ENCODE measurements around the gene SRRD.

DNA sequence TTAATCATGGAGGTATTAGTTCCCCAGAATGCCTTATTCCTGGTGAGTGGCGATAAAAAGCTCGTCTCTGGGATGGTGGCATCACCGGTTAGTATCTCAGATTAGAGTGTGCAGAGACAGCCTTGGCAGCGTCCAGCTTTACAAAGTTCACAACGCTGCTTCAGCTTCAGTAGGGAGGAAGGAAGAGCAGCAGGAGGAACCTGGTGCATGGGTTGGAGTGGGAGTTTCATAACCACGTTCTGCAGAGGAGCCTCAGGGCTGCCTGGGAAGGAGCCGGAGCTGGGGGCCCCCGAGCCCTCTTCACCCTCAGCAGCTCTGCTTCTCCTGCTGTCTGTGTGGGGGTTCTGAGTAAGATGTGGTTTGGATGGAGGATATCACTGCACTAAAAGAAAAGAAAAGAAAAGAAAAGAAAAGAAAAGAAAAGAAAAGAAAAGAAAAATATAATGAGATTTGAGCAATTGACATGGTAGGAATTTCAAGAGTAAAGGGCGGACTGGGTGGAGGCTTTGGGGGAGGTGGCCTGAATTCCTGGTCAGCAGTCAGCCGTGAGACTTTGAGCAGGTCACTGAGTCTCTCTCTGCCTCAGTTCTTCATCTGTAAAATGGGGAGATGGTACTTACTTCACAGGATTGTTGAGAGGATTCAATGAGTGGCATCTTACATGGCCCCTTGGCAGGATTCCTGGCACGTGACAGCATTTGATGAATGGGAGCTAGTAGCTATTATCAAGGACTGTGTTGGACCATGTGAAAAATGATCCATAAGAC lies 48.2 kb upstream of the SRRD start:
- TF ChIP-seq, protein P1, sequence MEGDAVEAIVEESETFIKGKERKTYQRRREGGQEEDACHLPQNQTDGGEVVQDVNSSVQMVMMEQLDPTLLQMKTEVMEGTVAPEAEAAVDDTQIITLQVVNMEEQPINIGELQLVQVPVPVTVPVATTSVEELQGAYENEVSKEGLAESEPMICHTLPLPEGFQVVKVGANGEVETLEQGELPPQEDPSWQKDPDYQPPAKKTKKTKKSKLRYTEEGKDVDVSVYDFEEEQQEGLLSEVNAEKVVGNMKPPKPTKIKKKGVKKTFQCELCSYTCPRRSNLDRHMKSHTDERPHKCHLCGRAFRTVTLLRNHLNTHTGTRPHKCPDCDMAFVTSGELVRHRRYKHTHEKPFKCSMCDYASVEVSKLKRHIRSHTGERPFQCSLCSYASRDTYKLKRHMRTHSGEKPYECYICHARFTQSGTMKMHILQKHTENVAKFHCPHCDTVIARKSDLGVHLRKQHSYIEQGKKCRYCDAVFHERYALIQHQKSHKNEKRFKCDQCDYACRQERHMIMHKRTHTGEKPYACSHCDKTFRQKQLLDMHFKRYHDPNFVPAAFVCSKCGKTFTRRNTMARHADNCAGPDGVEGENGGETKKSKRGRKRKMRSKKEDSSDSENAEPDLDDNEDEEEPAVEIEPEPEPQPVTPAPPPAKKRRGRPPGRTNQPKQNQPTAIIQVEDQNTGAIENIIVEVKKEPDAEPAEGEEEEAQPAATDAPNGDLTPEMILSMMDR (IDR thresholded peaks at IDR 0.05; ENCODE audit: low read depth, low read length): no peak
- no peak for TF ChIP-seq EZH2phosphoT487 (IDR thresholded peaks at IDR 0.05; ENCODE audit: low read depth)
